ENCODE data around the gene DLG2. TPM values are rescaled to one million over a fixed set of nuclear protein-coding genes. Genes with fewer than 3 reads are reported as not detected.

The DLG2 gene
- total RNA-seq, 1 donor, result 3.0 TPM

DNA sequence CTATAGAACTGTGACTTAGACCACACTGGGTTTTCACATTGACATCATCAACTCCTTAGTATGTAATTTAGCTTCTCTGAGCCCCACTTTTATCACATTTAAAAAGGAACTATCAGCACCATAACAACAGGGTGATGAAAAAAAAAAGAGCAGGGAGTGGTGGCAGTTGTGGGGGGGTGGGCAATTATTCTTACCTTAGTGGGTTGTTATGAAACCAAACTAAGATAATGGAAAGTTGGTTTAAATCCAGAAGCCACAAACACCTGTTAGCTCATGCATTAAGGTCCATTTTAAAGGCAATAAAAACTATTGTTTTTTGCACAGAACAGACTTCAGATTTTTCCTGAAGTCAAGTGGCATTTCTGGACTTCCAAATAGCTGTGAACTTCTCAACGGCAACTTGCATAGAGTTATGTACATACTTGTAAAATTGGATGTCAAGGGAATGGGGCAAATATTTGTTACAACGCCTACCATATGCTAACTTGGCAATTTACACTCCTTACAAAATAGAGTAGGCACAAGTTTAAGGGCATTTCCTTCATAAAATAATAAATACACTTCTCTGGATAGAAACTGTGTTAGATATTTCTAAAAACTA lies 793.6 kb downstream of the DLG2 start:
- TF ChIP-seq CTCF (IDR thresholded peaks at IDR 0.05; ENCODE audit: insufficient read depth, low read length), result no peak
- no peak for DNase-seq (ENCODE audit: low read depth)
- no peak overlapping the region for H3K4me3 ChIP-seq (ENCODE audit: low read depth, low read length)

GRCh38 chr11:84830372-84830771 lies 796.8 kb downstream of the DLG2 start:
- no peak for DNase-seq (ENCODE audit: low read depth)

GRCh38 chr11:84829162-84829561 lies 798.0 kb downstream of the DLG2 start:
- no peak for DNase-seq (ENCODE audit: low read depth)
- no peak overlapping the region for H3K4me3 ChIP-seq (ENCODE audit: low read depth, low read length)
- TF ChIP-seq CTCF (IDR thresholded peaks at IDR 0.05; ENCODE audit: insufficient read depth, low read length), result no peak

More at GRCh38 chr11:84830372-84830771, 796.8 kb downstream of the DLG2 start:
- H3K4me3 ChIP-seq (ENCODE audit: low read depth, low read length), result no peak overlapping the region
- no peak for TF ChIP-seq CTCF (IDR thresholded peaks at IDR 0.05; ENCODE audit: insufficient read depth, low read length)

DNA sequence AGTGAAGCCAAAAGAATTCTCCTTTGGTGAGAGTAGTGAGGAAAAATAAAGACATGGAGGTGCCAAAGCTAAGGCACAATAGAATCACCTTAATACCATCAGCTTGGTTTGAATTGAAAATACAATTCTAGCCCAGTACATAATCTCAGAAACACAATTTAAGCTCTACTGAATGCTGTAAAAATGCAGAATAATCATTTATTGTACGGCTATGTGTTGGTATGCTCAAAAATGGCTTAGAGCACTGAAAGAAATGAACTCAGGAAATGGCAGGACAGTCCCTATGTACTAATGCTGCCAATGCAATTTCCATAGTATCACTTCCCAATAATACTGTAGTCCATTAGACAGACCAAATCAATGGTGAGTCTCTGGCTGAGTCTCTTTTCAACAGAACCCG lies 798.5 kb downstream of the DLG2 start:
- no peak for TF ChIP-seq CTCF (IDR thresholded peaks at IDR 0.05; ENCODE audit: insufficient read depth, low read length)
- no peak for DNase-seq (ENCODE audit: low read depth)
- H3K4me3 ChIP-seq (ENCODE audit: low read depth, low read length), result no peak overlapping the region

- H3K4me3 ChIP-seq (ENCODE audit: low read depth, low read length), result no peak overlapping the region
- no peak for TF ChIP-seq CTCF (IDR thresholded peaks at IDR 0.05; ENCODE audit: insufficient read depth, low read length)
- no peak for DNase-seq (ENCODE audit: low read depth)
Measured at GRCh38 chr11:84825106-84825660, 802.0 kb downstream of the DLG2 start.

DNA sequence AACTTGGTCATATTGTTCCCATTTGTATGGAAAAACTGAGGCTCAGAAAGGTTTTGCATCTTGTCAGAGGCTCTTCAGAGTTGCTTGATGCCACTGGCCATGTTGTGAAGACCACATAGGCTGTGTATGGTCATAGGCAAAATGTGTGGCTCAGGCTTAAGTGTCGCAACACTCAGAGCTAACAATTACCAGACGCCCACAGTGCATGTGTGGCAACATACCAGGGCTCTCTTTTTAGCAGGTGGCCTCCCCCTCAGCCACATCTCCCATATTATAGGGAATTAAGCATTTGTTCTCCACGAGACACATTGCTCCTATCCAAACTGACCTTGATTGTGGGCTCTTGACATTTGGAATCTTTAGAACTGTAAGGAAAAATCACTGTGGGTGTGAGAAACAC lies 802.5 kb downstream of the DLG2 start:
- DNase-seq (ENCODE audit: low read depth), result no peak
- TF ChIP-seq CTCF (IDR thresholded peaks at IDR 0.05; ENCODE audit: insufficient read depth, low read length), result no peak
- no peak overlapping the region for H3K4me3 ChIP-seq (ENCODE audit: low read depth, low read length)

DNA sequence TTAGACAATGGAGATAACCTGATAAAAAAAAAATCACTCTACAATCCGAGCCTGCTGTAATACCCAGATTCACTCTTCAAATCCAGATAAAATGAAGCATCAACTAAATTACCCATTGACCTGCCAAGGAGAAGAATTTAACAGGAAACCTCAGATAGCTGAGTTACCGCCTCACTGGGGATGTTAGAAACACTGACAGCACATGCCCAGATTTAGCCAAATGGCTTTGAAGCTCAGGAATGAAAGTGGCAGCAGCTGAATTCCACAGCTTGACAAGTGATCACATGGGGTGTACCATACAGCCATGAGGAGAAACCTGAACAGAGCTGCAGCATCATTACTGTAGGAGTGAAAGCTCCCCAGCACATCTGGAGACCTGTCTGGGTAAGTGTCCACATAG lies 807.6 kb downstream of the DLG2 start:
- no peak overlapping the region for H3K4me3 ChIP-seq (ENCODE audit: low read depth, low read length)
- TF ChIP-seq CTCF (IDR thresholded peaks at IDR 0.05; ENCODE audit: insufficient read depth, low read length), result no peak
- DNase-seq (ENCODE audit: low read depth), result no peak
